Measurements from ENCODE around the gene XIRP2.
"Not testable (repeated sequence)": the region's sequence is repeated elsewhere in the genome, so short reads cannot be mapped to it uniquely, and the experiment has no call there.

Gene XIRP2

DNA sequence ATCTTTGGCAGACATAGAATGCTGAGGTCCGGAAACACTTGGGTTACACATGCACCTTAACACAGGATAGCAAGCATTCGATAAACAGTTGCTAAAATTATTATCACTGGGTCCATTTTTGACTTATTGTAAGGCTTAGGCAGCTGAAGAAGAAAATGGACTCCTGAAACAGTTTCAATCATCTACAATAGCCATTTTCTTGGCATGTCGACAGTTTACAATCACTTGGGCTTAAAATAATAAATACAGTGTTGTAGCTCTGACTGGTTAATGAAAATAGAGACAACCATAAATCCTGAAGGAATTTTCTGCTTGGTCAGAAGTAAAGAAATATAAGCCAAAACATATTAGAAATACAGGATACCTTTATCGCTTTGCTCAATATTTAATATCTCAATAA, 169.2 kb downstream of the XIRP2 start:
- no peak overlapping the region for H3K27ac Mint-ChIP-seq
- no peaks in the 10 kb centered on the region for H3K4me1 Mint-ChIP-seq
- no peak overlapping the region for H3K4me3 Mint-ChIP-seq
- ATAC-seq (no peak), DNase-seq (ENCODE audit: low spot score in 2 of 2) (no peak)
- H3K36me3 Mint-ChIP-seq, result no peaks in the 10 kb centered on the region
- H3K9me3 Mint-ChIP-seq, result peaks cover 3% of the 10 kb centered on the region

GRCh38 chr2:167059173-167059572, 170.9 kb downstream of the XIRP2 start:
- DNase-seq (ENCODE audit: low spot score in 2 of 2) (no peak), ATAC-seq (no peak)
- no peak overlapping the region for H3K27ac Mint-ChIP-seq
- H3K4me1 Mint-ChIP-seq, result no peaks in the 10 kb centered on the region
- H3K9me3 Mint-ChIP-seq, result peaks cover 3% of the 10 kb centered on the region
- no peak overlapping the region for H3K4me3 Mint-ChIP-seq
- H3K36me3 Mint-ChIP-seq, result no peaks in the 10 kb centered on the region

- ATAC-seq (no peak), DNase-seq (ENCODE audit: low spot score in 2 of 2) (no peak)
- Mint-ChIP-seq H3K4me3 (no peak overlapping the region), H3K9me3 (peaks cover 7% of the 10 kb centered on the region), H3K27ac (no peak overlapping the region), H3K36me3 (no peaks in the 10 kb centered on the region), H3K4me1 (no peaks in the 10 kb centered on the region)
Observed at GRCh38 chr2:167069855-167070254, 181.6 kb downstream of the XIRP2 start.

DNA sequence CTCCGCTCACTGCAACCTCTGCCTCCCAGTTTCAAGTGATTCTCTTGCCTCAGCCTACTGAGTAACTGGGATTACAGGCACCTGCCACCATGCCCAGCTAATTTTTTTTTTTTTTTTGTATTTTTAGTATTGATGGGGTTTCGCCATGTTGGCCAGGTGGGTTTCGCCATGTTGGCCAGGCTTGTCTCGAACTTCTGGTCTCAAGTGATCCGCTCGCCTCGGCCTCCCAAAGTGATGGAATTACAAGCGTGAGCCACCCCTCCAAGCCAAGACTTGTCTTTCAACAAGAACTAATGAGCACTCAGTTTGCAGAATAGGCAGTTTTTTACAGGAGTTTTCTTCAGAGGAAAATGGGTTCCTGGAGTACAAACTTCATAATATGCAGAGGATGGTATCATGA, 187.4 kb downstream of the XIRP2 start:
- H3K36me3 Mint-ChIP-seq; DNase-seq (ENCODE audit: low spot score in 2 of 2); H3K27ac Mint-ChIP-seq; ATAC-seq; H3K4me3 Mint-ChIP-seq; H3K4me1 Mint-ChIP-seq: not testable (repeated sequence)
- H3K9me3 Mint-ChIP-seq, result peaks cover 21% of the 10 kb centered on the region

- not testable (repeated sequence) for ATAC-seq; H3K36me3 Mint-ChIP-seq; H3K27ac Mint-ChIP-seq; DNase-seq (ENCODE audit: low spot score in 2 of 2); H3K4me1 Mint-ChIP-seq; H3K4me3 Mint-ChIP-seq
- peaks cover 18% of the 10 kb centered on the region for H3K9me3 Mint-ChIP-seq
Observed at GRCh38 chr2:167098931-167099330, 210.7 kb downstream of the XIRP2 start.

DNA sequence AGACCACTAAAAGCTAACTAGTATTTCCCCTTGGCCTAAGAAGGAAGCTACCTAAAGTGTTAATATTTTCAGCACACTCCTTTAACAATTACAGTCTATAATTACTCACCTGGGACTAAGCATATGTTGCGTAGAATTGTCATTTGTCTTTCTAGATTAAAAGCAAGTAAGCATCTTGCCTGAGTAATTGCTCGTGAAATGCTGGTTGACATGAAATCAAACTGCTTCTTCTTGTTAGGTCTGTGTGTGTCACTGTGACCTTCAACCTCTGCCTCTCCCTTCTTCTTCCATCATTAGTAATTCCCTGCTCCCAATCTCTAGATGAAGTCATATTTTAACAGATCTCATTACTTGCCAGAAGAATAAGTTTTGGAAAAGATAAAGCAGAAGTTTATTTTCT, 212.2 kb downstream of the XIRP2 start:
- no peak overlapping the region for H3K4me3 Mint-ChIP-seq

GRCh38 chr2:167103028-167103756, 214.9 kb downstream of the XIRP2 start:
- DNase-seq (ENCODE audit: low spot score in 2 of 2) (no peak), ATAC-seq (no peak)
- Mint-ChIP-seq H3K9me3 (peaks cover 9% of the 10 kb centered on the region), H3K36me3 (no peaks in the 10 kb centered on the region), H3K4me3 (no peak overlapping the region), H3K4me1 (no peaks in the 10 kb centered on the region), H3K27ac (no peak overlapping the region)

More for the DNA sequence above, 212.2 kb downstream of the XIRP2 start:
- DNase-seq (ENCODE audit: low spot score in 2 of 2) (no peak), ATAC-seq (no peak)
- H3K9me3 Mint-ChIP-seq, result peaks cover 20% of the 10 kb centered on the region
- no peaks in the 10 kb centered on the region for H3K4me1 Mint-ChIP-seq
- no peak overlapping the region for H3K27ac Mint-ChIP-seq
- no peaks in the 10 kb centered on the region for H3K36me3 Mint-ChIP-seq

DNA sequence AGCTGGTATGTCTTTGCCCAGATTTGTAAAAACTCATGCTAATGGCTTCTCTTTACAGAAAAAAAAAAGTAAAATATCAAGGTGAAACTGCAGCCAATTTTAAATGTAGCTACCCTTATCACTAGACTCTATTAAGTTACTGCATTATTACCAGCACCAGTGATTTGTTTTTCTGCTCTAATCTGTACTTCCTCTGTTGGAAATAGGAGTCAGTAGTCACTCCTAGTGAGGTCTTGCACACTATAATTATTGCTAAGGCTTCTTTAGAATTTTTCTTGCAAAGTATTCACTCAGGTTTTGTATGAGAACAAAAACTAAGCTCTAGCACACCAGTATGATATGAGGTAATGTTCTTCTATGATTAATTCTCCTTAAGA, 215.5 kb downstream of the XIRP2 start:
- Mint-ChIP-seq H3K9me3 (peaks cover 8% of the 10 kb centered on the region), H3K36me3 (no peaks in the 10 kb centered on the region), H3K4me3 (no peak overlapping the region), H3K4me1 (no peaks in the 10 kb centered on the region), H3K27ac (no peak overlapping the region)
- no peak for DNase-seq (ENCODE audit: low spot score in 2 of 2)
- no peak for ATAC-seq

DNA sequence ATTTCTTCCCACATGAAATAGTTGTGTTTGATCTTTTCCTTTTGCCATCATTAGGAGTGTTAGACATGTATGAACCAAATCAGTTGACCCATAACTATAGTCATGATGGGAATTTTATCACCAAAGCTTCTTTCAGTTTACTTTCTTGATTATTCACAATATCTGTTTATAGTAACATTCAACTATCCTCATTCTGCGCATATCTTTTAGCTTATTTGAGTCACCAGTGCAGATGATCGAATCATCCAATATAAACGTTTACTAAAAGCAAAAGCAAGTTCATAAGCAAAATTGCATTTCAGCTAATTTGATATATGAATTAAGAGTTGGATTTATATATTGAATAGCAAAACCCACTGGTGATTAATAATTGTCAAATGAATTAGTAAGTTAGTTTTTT, 216.4 kb downstream of the XIRP2 start:
- H3K4me3 Mint-ChIP-seq, result no peak overlapping the region
- no peaks in the 10 kb centered on the region for H3K36me3 Mint-ChIP-seq
- no peak overlapping the region for H3K27ac Mint-ChIP-seq
- H3K4me1 Mint-ChIP-seq, result no peaks in the 10 kb centered on the region
- peaks cover 11% of the 10 kb centered on the region for H3K9me3 Mint-ChIP-seq
- ATAC-seq, result no peak
- DNase-seq (ENCODE audit: low spot score in 2 of 2), result no peak

DNA sequence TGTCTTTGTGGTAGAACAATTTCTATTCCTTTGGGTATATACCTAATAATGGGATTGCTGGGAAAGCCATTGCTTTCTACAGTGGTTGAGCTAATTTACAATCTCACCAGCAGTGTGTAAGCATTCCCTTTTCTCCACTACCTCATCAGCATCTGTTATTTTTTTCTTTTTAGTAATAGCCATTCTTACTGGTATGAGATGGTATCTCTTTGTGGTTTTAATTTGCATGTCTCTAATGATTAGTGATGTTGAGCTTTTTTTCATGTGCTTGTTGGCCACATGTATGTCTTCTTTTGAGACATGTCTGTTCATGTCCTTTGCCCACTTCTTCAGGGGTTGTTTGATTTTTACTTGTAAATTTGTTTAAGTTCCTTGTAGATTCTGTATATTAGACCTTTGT, 221.4 kb downstream of the XIRP2 start:
- H3K9me3 Mint-ChIP-seq, result peaks cover 18% of the 10 kb centered on the region
- ATAC-seq; H3K4me3 Mint-ChIP-seq; H3K36me3 Mint-ChIP-seq; H3K27ac Mint-ChIP-seq; H3K4me1 Mint-ChIP-seq; DNase-seq (ENCODE audit: low spot score in 2 of 2): not testable (repeated sequence)

- no peaks in the 10 kb centered on the region for H3K36me3 Mint-ChIP-seq
- DNase-seq (ENCODE audit: low spot score in 2 of 2) (no peak), ATAC-seq (no peak)
- no peak overlapping the region for H3K4me3 Mint-ChIP-seq
- peaks cover 22% of the 10 kb centered on the region for H3K9me3 Mint-ChIP-seq
- H3K4me1 Mint-ChIP-seq, result no peaks in the 10 kb centered on the region
- no peak overlapping the region for H3K27ac Mint-ChIP-seq
Observed at GRCh38 chr2:167110345-167110744, 222.1 kb downstream of the XIRP2 start.

GRCh38 chr2:167114018-167114417, 225.7 kb downstream of the XIRP2 start:
- no peaks in the 10 kb centered on the region for H3K4me1 Mint-ChIP-seq
- no peak for ATAC-seq
- H3K9me3 Mint-ChIP-seq, result peaks cover 26% of the 10 kb centered on the region
- no peak overlapping the region for H3K27ac Mint-ChIP-seq
- no peak overlapping the region for H3K4me3 Mint-ChIP-seq
- H3K36me3 Mint-ChIP-seq, result no peaks in the 10 kb centered on the region
- DNase-seq (ENCODE audit: low spot score in 2 of 2), result no peak

DNA sequence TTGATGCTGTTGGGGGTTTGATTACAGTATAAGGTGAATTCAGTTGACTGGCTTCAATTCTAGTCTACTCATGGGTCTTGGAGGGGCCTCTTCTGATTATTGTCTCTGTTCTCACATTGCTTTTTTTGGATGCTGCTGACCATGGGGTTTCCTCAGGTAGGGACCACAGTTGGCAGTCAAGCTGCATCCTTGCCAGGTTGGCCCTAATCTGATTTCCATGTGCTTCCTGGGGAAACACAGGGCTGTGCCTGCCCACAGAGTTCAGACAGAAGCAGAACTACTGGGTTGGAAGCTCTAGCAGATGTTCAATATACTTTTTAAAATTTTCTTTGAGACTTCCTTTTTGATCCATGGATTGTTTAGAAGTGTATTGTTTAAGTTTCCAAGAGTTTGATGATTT, 227.3 kb downstream of the XIRP2 start:
- no peak overlapping the region for H3K4me3 Mint-ChIP-seq
- no peak overlapping the region for H3K27ac Mint-ChIP-seq
- H3K4me1 Mint-ChIP-seq, result no peaks in the 10 kb centered on the region
- ATAC-seq (no peak), DNase-seq (ENCODE audit: low spot score in 2 of 2) (no peak)
- no peaks in the 10 kb centered on the region for H3K36me3 Mint-ChIP-seq
- peaks cover 20% of the 10 kb centered on the region for H3K9me3 Mint-ChIP-seq

GRCh38 chr2:167122389-167122788, 234.1 kb downstream of the XIRP2 start:
- no peak for ATAC-seq
- no peaks in the 10 kb centered on the region for H3K4me1 Mint-ChIP-seq
- no peak overlapping the region for H3K27ac Mint-ChIP-seq
- no peaks in the 10 kb centered on the region for H3K36me3 Mint-ChIP-seq
- DNase-seq (ENCODE audit: low spot score in 2 of 2), result no peak
- H3K9me3 Mint-ChIP-seq, result peaks cover 11% of the 10 kb centered on the region
- H3K4me3 Mint-ChIP-seq, result no peak overlapping the region

DNA sequence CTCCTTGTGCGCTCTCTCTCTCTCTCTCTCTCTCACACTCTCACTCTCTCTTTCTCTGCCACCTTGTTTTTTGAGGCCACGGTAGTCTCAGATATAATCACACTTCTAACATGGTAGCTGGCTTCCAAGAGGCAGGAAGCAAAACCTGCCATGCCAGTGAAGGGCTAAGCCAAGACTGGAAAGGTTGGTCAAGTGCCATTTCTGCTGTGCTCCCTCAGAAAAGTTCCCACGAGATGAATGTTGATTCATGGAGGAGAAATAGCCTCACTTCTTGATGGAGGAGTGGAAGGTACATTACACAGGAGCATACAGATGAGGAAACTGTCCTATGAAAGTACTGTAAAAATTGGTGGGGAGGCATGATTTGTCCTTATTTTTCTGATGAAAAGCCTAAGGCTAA, 237.9 kb downstream of the XIRP2 start:
- Mint-ChIP-seq H3K9me3 (peaks cover 9% of the 10 kb centered on the region), H3K4me1 (no peaks in the 10 kb centered on the region), H3K27ac (no peak overlapping the region), H3K36me3 (no peaks in the 10 kb centered on the region), H3K4me3 (no peak overlapping the region)
- DNase-seq (ENCODE audit: low spot score in 2 of 2) (no peak), ATAC-seq (no peak)

DNA sequence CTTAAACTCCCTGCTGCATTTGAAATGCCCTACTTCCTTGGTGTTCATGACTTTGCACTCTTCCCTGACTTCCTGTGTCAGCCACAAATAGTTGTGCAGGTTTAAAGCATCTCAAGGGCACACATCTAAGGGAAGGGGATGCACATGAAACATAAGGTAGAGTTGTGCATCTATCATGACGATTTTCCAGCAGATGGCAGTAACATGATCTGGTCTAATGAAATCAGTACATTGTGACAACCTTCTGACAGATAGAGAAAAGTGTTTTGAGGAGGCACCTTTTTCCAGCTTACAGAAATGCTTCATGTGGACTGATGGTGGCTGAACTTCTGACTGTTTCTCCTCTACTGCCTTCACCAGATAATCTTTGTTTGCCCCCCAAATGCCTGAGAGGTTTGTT, 238.9 kb downstream of the XIRP2 start:
- no peak for ATAC-seq
- no peak overlapping the region for H3K4me3 Mint-ChIP-seq
- H3K36me3 Mint-ChIP-seq, result no peaks in the 10 kb centered on the region
- H3K9me3 Mint-ChIP-seq, result peaks cover 9% of the 10 kb centered on the region
- DNase-seq (ENCODE audit: low spot score in 2 of 2), result no peak
- H3K27ac Mint-ChIP-seq, result no peak overlapping the region
- no peaks in the 10 kb centered on the region for H3K4me1 Mint-ChIP-seq

DNA sequence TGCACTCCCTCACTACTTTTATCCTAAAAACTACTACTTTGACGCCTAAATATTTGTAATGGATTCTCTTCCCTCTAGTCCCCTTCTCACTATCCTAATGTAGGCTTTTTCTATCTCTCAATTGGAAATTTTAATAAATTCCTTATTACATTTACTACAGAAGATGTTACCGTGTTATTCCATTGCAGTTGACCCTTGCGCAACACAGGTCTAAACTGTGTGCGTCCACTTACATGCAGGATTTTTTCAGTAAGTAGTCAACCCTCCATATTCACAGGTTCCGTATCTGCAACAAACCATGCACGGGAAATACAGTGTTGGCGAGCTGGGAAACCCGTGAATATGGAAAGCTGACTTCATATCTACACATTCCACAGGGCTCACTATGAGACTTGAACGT, 239.8 kb downstream of the XIRP2 start:
- Mint-ChIP-seq H3K36me3 (no peaks in the 10 kb centered on the region), H3K9me3 (peaks cover 9% of the 10 kb centered on the region), H3K27ac (no peak overlapping the region), H3K4me1 (no peaks in the 10 kb centered on the region), H3K4me3 (no peak overlapping the region)
- ATAC-seq (no peak), DNase-seq (ENCODE audit: low spot score in 2 of 2) (no peak)

All from stimulated activated effector memory CD8-positive, alpha-beta T cell treated with anti-CD3 and anti-CD28 coated beads, Interleukin-12 subunit alpha, Interleukin-12 subunit beta, amount 100 ng/mL, for 72 hours (primary cell).